H1 (cell line): Measurements from ENCODE around the gene CHCHD6. TPM values are rescaled to one million over a fixed set of nuclear protein-coding genes. Genes with fewer than 3 reads are reported as not detected.

Experiments used
- CTCF ChIA-PET: fragments of 300-600 bp; sonication (Branson Sonifier 250); formaldehyde crosslinking; loops from one replicate; lab custom pipeline; 2021; ENCODE audit not compliant: partially characterized antibody; lab: Charles Lee
- POLR2A ChIA-PET: fragments of 300-600 bp; sonication (Branson Sonifier 250); formaldehyde crosslinking; loops from one replicate; lab custom pipeline; 2021; ENCODE audit warnings: inconsistent platforms; ENCODE audit not compliant: partially characterized antibody; lab: Charles Lee
- DNase-seq, 2 experiments: peaks; one replicate each; pipeline versions ENCODE4 v3.0.0 to v3.0.0-alpha.2; 2010 to 2022; ENCODE audit warnings: low spot score in 2 of 2, low read depth in 1 of 2, mixed read lengths in 1 of 2
- FAIRE-seq: peaks from 2 replicates; lab custom pipeline; 2011; peaks lifted over from hg19 to GRCh38; lab: Jason Lieb, UNC
- H2AFZ ChIP-seq: 2 replicates; pipeline ENCODE4 v1.8.1; 2012; ENCODE audit warnings: low read length, inconsistent platforms
- H2AK5ac ChIP-seq: 2 replicates; pipeline ENCODE4 v1.6.1; 2013; ENCODE audit warnings: low read depth, low read length
- H2BK120ac ChIP-seq: replicated peaks from 2 replicates; pipeline ENCODE3; 2013; ENCODE audit warnings: low read depth, low read length, inconsistent platforms
- H2BK12ac ChIP-seq: 2 replicates; pipeline ENCODE4 v1.6.1; 2013; ENCODE audit warnings: low read depth, low read length
- H2BK15ac ChIP-seq: 2 replicates; pipeline ENCODE4 v1.6.1; 2013; ENCODE audit warnings: low read length
- H2BK20ac ChIP-seq: 2 replicates; pipeline ENCODE4 v1.6.1; 2013; ENCODE audit warnings: low read length
- H2BK5ac ChIP-seq: 2 replicates; pipeline ENCODE4 v1.6.1; 2013; ENCODE audit warnings: low read depth, low read length
- H3K14ac ChIP-seq: 2 replicates; pipeline ENCODE4 v1.6.1; 2013; ENCODE audit warnings: inconsistent platforms; ENCODE audit not compliant: insufficient read length
- H3K18ac ChIP-seq: 2 replicates; pipeline ENCODE4 v1.6.1; 2013; ENCODE audit warnings: low read length; ENCODE audit errors: extremely low read depth
- H3K23ac ChIP-seq: 2 replicates; pipeline ENCODE4 v1.6.1; 2013; ENCODE audit warnings: inconsistent platforms; ENCODE audit not compliant: insufficient read length
- H3K23me2 ChIP-seq: 2 replicates; pipeline ENCODE4 v1.6.1; 2013; ENCODE audit warnings: low read depth, low read length
- H3K27ac ChIP-seq: 2 replicates; pipeline ENCODE4 v1.6.1; 2011; ENCODE audit warnings: low read depth, low read length, inconsistent platforms
- H3K27me3 ChIP-seq, 4 experiments: replicated peaks in 1 of 4; 1 replicate in 1 of 4; 2 replicates in 3 of 4; pipeline versions ENCODE4 v1.6.1 to v1.8.1; 2011 to 2013; ENCODE audit warnings: low read length in 3 of 4, mild to moderate bottlenecking in 3 of 4, inconsistent platforms in 2 of 4, mixed read lengths in 2 of 4, moderate library complexity in 1 of 4; ENCODE audit not compliant: control insufficient read depth in 3 of 4, insufficient read depth in 3 of 4; ENCODE audit errors: extremely low read depth in 1 of 4
- H3K36me3 ChIP-seq, 4 experiments: 2 replicates each; pipeline versions ENCODE4 v1.6.1 to v1.8.1; 2011 to 2013; ENCODE audit warnings: mild to moderate bottlenecking in 4 of 4, low read length in 3 of 4, moderate library complexity in 2 of 4, control low read depth in 1 of 4, inconsistent platforms in 1 of 4; ENCODE audit not compliant: insufficient read depth in 4 of 4, control insufficient read depth in 2 of 4
- H3K4ac ChIP-seq: replicated peaks from 2 replicates; pipeline ENCODE3; 2013; ENCODE audit warnings: low read length, low read depth, mixed read lengths, inconsistent platforms; ENCODE audit not compliant: insufficient read length
- H3K4me1 ChIP-seq, 4 experiments: replicated peaks in 1 of 4; 1 replicate in 1 of 4; 2 replicates in 3 of 4; pipeline versions ENCODE4 v1.6.1 to v1.8.1; 2011 to 2013; ENCODE audit warnings: low read length in 3 of 4, inconsistent platforms in 2 of 4, mixed read lengths in 1 of 4; ENCODE audit not compliant: insufficient read depth in 4 of 4, control insufficient read depth in 3 of 4
- H3K4me2 ChIP-seq, 2 experiments: 2 replicates each; pipeline versions ENCODE4 v1.6.1 to v1.8.1; 2011 to 2013; ENCODE audit warnings: low read depth in 2 of 2, low read length in 2 of 2, control low read depth in 1 of 2, inconsistent platforms in 1 of 2, mild to moderate bottlenecking in 1 of 2; ENCODE audit not compliant: insufficient read depth in 1 of 2
- H3K4me3 ChIP-seq, 4 experiments: fragments of 200-600, 300-600 bp in 1 of 4; sonication (generic), shearing (Covaris generic), sonication (Bioruptor Twin) in 1 of 4; 2 replicates each; pipeline versions ENCODE4 v1.5.1 to v1.8.1; 2011 to 2016; ENCODE audit warnings: low read length in 4 of 4, low read depth in 3 of 4, control low read depth in 2 of 4, inconsistent platforms in 2 of 4, mild to moderate bottlenecking in 2 of 4, mixed read lengths in 1 of 4, moderate library complexity in 1 of 4; ENCODE audit not compliant: insufficient read depth in 2 of 4; ENCODE audit errors: extremely low read depth in 1 of 4
- H3K56ac ChIP-seq: replicated peaks from 2 replicates; pipeline ENCODE3; 2013; ENCODE audit warnings: low read depth, mild to moderate bottlenecking, mixed read lengths, low read length, inconsistent platforms; ENCODE audit not compliant: insufficient read length
- H3K79me1 ChIP-seq: 2 replicates; pipeline ENCODE4 v1.6.1; 2013; ENCODE audit warnings: low read depth, low read length, control low read depth
- H3K79me2 ChIP-seq, 2 experiments: 2 replicates each; pipeline versions ENCODE4 v1.6.1 to v1.8.1; 2012 to 2013; ENCODE audit warnings: low read length in 2 of 2, mild to moderate bottlenecking in 2 of 2, inconsistent platforms in 1 of 2; ENCODE audit not compliant: insufficient read depth in 2 of 2, control insufficient read depth in 1 of 2
- H3K9ac ChIP-seq, 4 experiments: replicated peaks in 1 of 4; 1 replicate in 1 of 4; 2 replicates in 3 of 4; pipeline versions ENCODE4 v1.6.1 to v1.8.1; 2011 to 2013; ENCODE audit warnings: low read depth in 3 of 4, low read length in 3 of 4, control low read depth in 2 of 4, mild to moderate bottlenecking in 2 of 4, moderate library complexity in 2 of 4, inconsistent platforms in 1 of 4; ENCODE audit errors: extremely low read depth in 1 of 4
- H3K9me3 ChIP-seq, 2 experiments: 2 replicates each; pipeline versions ENCODE4 v1.6.1 to v1.8.1; 2012 to 2013; ENCODE audit warnings: mild to moderate bottlenecking in 2 of 2, moderate library complexity in 2 of 2, control low read depth in 1 of 2, inconsistent platforms in 1 of 2, low read depth in 1 of 2, low read length in 1 of 2, mixed read lengths in 1 of 2; ENCODE audit not compliant: insufficient read depth in 2 of 2
- H4K20me1 ChIP-seq, 2 experiments: replicated peaks in 1 of 2; 2 replicates each; pipeline versions ENCODE3 to v1.8.1; 2011 to 2013; ENCODE audit warnings: inconsistent platforms in 2 of 2, low read length in 2 of 2, mild to moderate bottlenecking in 1 of 2; ENCODE audit not compliant: insufficient read depth in 2 of 2, control insufficient read depth in 1 of 2
- H4K5ac ChIP-seq: 2 replicates; pipeline ENCODE4 v1.6.1; 2013; ENCODE audit warnings: low read length, low read depth, mixed read lengths, inconsistent platforms; ENCODE audit not compliant: insufficient read length
- H4K8ac ChIP-seq: 2 replicates; pipeline ENCODE4 v1.8.0; 2013; ENCODE audit warnings: mild to moderate bottlenecking, moderate library complexity, low read length, inconsistent platforms; ENCODE audit not compliant: insufficient read depth; ENCODE audit errors: extremely low read depth
- H4K91ac ChIP-seq: replicated peaks from 2 replicates; pipeline ENCODE3; 2013; ENCODE audit warnings: low read length, mixed read lengths, inconsistent platforms; ENCODE audit not compliant: insufficient read length
- ASH2L ChIP-seq: fragments of 200-600, 300-600 bp; sonication (generic); IDR thresholded peaks from one replicate; pipeline ENCODE4 v1.7.1; 2017; ENCODE audit warnings: low read length
- CREB1 ChIP-seq: IDR thresholded peaks from 2 replicates; pipeline ENCODE4 v1.6.1; 2012; ENCODE audit warnings: inconsistent platforms
- WGBS, 2 experiments: shearing (Covaris generic) in 1 of 2; methylation state at CpG; one replicate each; pipeline versions ENCODE4 v1.1.6 to v1.1.7; 2013 to 2015; ENCODE audit warnings: low lambda C conversion rate in 2 of 2, mixed read lengths in 2 of 2, inconsistent platforms in 1 of 2, low coverage in 1 of 2, missing lambda C conversion rate in 1 of 2; ENCODE audit not compliant: insufficient replicate concordance in 2 of 2, insufficient coverage in 1 of 2, insufficient read length in 1 of 2; ENCODE audit errors: extremely low coverage in 1 of 2, missing lambda C conversion rate in 1 of 2; 5-methylcytosine and 5-hydroxymethylcytosine counted together
- polyA plus RNA-seq, 7 experiments: library from polyadenylated mRNA; depleted of rRNA in 3 of 7; stranded (reverse) in 5 of 7; unstranded in 2 of 7; fragments of >200 nt in 5 of 7; fragments of 200-250 nt in 2 of 7; gene quantifications; 1 replicate in 5 of 7; 2 replicates in 1 of 7; 4 replicates in 1 of 7; pipeline versions ENCODE4 v1.2.1 to v1.2.3, GENCODE V29; 2011 to 2013; ENCODE audit warnings: missing spikeins in 2 of 7, mixed read lengths in 2 of 7
- total RNA-seq: library from RNA; stranded (reverse); fragmentation: NEBNext Ultra II Directional; extraction: Animal tissue kit (Norgen Biotek cat#: 25700); gene quantifications from 2 replicates; pipeline ENCODE4 v1.2.1, GENCODE V29; 2021

Gene CHCHD6
- total and polyA plus RNA-seq, 2 of the 8 experiments (the other 6 are each of a cell fraction or from before 2014, with no cell fraction given), result 32.4 to 37.6 TPM

- Histone ChIP-seq H2BK5ac (no peak overlapping the region), H3K9me3 (no peaks in the 10 kb centered on the region), H3K27me3 (no peaks in the 10 kb centered on the region), H3K4me2 (no peak overlapping the region), H2AK5ac (no peak overlapping the region), H2BK12ac (no peak overlapping the region), H4K91ac (no peak overlapping the region), H3K14ac (no peak overlapping the region), H4K8ac (no peak overlapping the region), H2AFZ (no peak overlapping the region), H3K4me3 (no peak overlapping the region), H4K20me1 (peaks cover 0 to 5% of the 10 kb centered on the region in 2 experiments), H2BK120ac (no peak overlapping the region), H3K4me1 (peaks cover 0 to 2% (median 0%) of the 10 kb centered on the region in 4 experiments; a peak in 1 of 7 replicates), H3K9ac (no peak overlapping the region), H4K5ac (no peak overlapping the region), H3K18ac (no peak overlapping the region), H3K79me1 (no peaks in the 10 kb centered on the region), H2BK15ac (no peak overlapping the region), H2BK20ac (no peak overlapping the region), H3K23me2 (no peaks in the 10 kb centered on the region), H3K4ac (no peak overlapping the region), H3K56ac (no peak overlapping the region), H3K23ac (no peak overlapping the region), H3K36me3 (no peaks in the 10 kb centered on the region), H3K27ac (no peak overlapping the region), H3K79me2 (no peaks in the 10 kb centered on the region)
- CTCF ChIA-PET, result interaction anchor here (0.6 to 2.1 kb wide), 3 partner anchors 10 to 224 kb away, joined by 3 to 5 read pairs (median 4); no protein-coding TSS in a partner anchor
- DNase-seq (no peak), FAIRE-seq (no peak)
- POLR2A ChIA-PET, result no interaction called here
- TF ChIP-seq ASH2L, result no peak
- TF ChIP-seq CREB1, result no peak
- 84% methylated on average over 3 of the region's 3 CpGs; no CpG with 5 or more reads in 1 of the 2 experiments for WGBS, 2 experiments
Measured at GRCh38 chr3:126903521-126903920, 199.5 kb downstream of the CHCHD6 start.
